ENCODE data around the gene NDUFC2. TPM values are rescaled to one million over a fixed set of nuclear protein-coding genes. Genes with fewer than 3 reads are reported as not detected.

The NDUFC2 gene
- total and polyA plus RNA-seq, 2 of the 8 experiments (the other 6 are each of a cell fraction or from before 2014, with no cell fraction given): 216 to 356 TPM

DNA sequence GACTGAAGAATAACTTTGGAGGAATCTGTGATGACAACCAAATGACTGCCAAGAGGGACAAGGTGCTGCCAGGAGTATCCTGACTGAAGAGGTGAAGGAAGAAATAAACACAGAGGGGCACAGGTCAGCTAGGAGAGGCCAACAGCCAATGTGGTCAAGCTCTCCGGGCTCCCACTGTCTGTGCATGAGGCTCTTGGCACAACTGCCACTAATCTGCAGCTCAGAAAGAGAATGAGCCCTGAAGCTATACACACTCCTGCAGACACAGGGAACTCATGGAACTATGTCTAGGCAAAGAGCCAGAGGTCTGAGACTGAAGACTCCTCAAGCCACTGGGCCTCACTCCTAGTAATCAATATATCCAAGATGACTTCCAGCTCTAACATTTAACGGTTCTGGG is 9.0 kb downstream of the NDUFC2 start:
- Histone ChIP-seq H3K23ac (ENCODE audit: insufficient read length) (no peak overlapping the region), H3K4me1 (replicated peaks in 1 of 4; ENCODE audit: control insufficient read depth in 3 of 4, insufficient read depth in 4 of 4, low read length in 3 of 4) (no peaks in the 10 kb centered on the region), H3K79me1 (ENCODE audit: low read depth, low read length) (peaks cover 6% of the 10 kb centered on the region; the same call in 1 of the 2 replicates), H2BK12ac (ENCODE audit: low read depth, low read length) (no peak overlapping the region), H2BK5ac (ENCODE audit: low read depth, low read length) (no peak overlapping the region), H3K36me3 (ENCODE audit: control insufficient read depth in 2 of 4, insufficient read depth in 4 of 4, low read length in 3 of 4) (peaks cover 0 to 39% (median 14%) of the 10 kb centered on the region in 4 experiments; a peak in 6 of 8 replicates), H3K18ac (ENCODE audit: extremely low read depth, low read length) (no peak overlapping the region), H3K4me3 (ENCODE audit: extremely low read depth in 1 of 4, insufficient read depth in 2 of 4, low read depth in 3 of 4, low read length in 4 of 4) (no peak overlapping the region), H2AFZ (ENCODE audit: low read length) (no peak overlapping the region), H3K4me2 (ENCODE audit: insufficient read depth in 1 of 2, low read depth in 2 of 2, low read length in 2 of 2) (no peak overlapping the region), H3K56ac (replicated peaks; ENCODE audit: insufficient read length, low read depth, low read length) (no peak overlapping the region), H2BK15ac (ENCODE audit: low read length) (no peak overlapping the region), H3K14ac (ENCODE audit: insufficient read length) (no peak overlapping the region), H3K9ac (replicated peaks in 1 of 4; ENCODE audit: extremely low read depth in 1 of 4, low read depth in 3 of 4, low read length in 3 of 4) (no peak overlapping the region), H3K23me2 (ENCODE audit: low read depth, low read length) (no peaks in the 10 kb centered on the region), H4K20me1 (replicated peaks in 1 of 2; ENCODE audit: control insufficient read depth in 1 of 2, insufficient read depth in 2 of 2, low read length in 2 of 2) (peaks cover 3 to 6% of the 10 kb centered on the region in 2 experiments), H4K5ac (ENCODE audit: insufficient read length, low read depth, low read length) (no peak overlapping the region), H4K91ac (replicated peaks; ENCODE audit: insufficient read length, low read length) (no peak overlapping the region), H2AK5ac (ENCODE audit: low read depth, low read length) (no peak overlapping the region), H3K4ac (replicated peaks; ENCODE audit: insufficient read length, low read depth, low read length) (no peak overlapping the region), H3K9me3 (ENCODE audit: insufficient read depth in 2 of 2, low read depth in 1 of 2, low read length in 1 of 2) (no peaks in the 10 kb centered on the region), H3K27me3 (replicated peaks in 1 of 4; ENCODE audit: control insufficient read depth in 3 of 4, extremely low read depth in 1 of 4, insufficient read depth in 3 of 4, low read length in 3 of 4) (no peaks in the 10 kb centered on the region), H2BK120ac (replicated peaks; ENCODE audit: low read depth, low read length) (no peak overlapping the region), H4K8ac (ENCODE audit: extremely low read depth, insufficient read depth, low read length) (no peak overlapping the region), H3K27ac (ENCODE audit: low read depth, low read length) (no peak overlapping the region), H2BK20ac (ENCODE audit: low read length) (no peak overlapping the region), H3K79me2 (ENCODE audit: control insufficient read depth in 1 of 2, insufficient read depth in 2 of 2, low read length in 2 of 2) (peaks cover 4 to 12% of the 10 kb centered on the region in 2 experiments)
- TF ChIP-seq TEAD4 (IDR thresholded peaks at IDR 0.05; ENCODE audit: low read depth, low read length): no peak
- no peak for FAIRE-seq
- WGBS, 2 experiments (ENCODE audit: extremely low coverage in 1 of 2, insufficient coverage in 1 of 2, insufficient read length in 1 of 2, insufficient replicate concordance in 2 of 2, low coverage in 1 of 2, low lambda C conversion rate in 2 of 2, missing lambda C conversion rate in 1 of 2): 94% methylated on average over 2 of the region's 2 CpGs; no CpG with 5 or more reads in 1 of the 2 experiments
- DNase-seq (ENCODE audit: low read depth in 1 of 2, low spot score in 2 of 2): no peak
- ChIA-PET POLR2A (ENCODE audit: partially characterized antibody) (no interaction called here), CTCF (ENCODE audit: partially characterized antibody) (interaction anchor here (0.9 to 1.3 kb wide), 3 partner anchors 22 to 26 kb away, joined by 3 to 4 read pairs (median 3); no protein-coding TSS in a partner anchor)

Data from H1 (cell line).